Measurements from ENCODE around the gene BCLAF1. TPM values are rescaled to one million over a fixed set of nuclear protein-coding genes. Genes with fewer than 3 reads are reported as not detected.

The BCLAF1 gene
- total and polyA plus RNA-seq, 9 of the 15 experiments (the other 6 are each of a cell fraction or from before 2014, with no cell fraction given) = 65.4 to 286 (median 165) TPM

DNA sequence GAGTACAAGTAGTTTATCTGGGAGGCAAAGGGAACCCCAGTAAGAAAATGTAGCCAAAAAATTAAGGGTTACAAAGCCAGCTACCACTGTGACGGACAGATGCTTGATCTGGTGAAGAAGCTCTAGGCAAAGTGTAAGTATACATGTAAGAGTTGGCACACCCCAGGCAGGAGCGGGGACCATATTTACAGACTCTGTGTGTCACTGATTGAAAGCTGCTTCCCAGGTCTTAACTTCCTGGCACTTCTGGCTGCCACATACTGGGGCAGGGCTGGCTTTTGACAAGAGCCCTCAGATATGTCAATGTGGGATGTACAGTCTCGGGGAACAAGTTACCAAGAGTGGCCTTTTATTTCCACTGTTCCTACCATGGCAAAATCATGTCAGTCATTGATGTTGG, 48.0 kb upstream of the BCLAF1 start (continued):
- TF ChIP-seq, protein P1, sequence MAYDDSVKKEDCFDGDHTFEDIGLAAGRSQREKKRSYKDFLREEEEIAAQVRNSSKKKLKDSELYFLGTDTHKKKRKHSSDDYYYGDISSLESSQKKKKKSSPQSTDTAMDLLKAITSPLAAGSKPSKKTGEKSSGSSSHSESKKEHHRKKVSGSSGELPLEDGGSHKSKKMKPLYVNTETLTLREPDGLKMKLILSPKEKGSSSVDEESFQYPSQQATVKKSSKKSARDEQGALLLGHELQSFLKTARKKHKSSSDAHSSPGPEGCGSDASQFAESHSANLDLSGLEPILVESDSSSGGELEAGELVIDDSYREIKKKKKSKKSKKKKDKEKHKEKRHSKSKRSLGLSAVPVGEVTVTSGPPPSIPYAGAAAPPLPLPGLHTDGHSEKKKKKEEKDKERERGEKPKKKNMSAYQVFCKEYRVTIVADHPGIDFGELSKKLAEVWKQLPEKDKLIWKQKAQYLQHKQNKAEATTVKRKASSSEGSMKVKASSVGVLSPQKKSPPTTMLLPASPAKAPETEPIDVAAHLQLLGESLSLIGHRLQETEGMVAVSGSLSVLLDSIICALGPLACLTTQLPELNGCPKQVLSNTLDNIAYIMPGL (CRISPR knock-in tag; IDR thresholded peaks at IDR 0.05) = no peak
- TF ChIP-seq SRSF7 (optimal IDR thresholded peaks at IDR 0.05; ENCODE audit: low read depth, low read length) (no peak), CBX1 (IDR thresholded peaks at IDR 0.05; ENCODE audit: low read depth) (no peak), POLR3G (IDR thresholded peaks at IDR 0.05; ENCODE audit: extremely low read depth, insufficient read length, insufficient replicate concordance) (no peak), U2AF1 (optimal IDR thresholded peaks at IDR 0.05; ENCODE audit: low read depth, low read length) (no peak)

DNA sequence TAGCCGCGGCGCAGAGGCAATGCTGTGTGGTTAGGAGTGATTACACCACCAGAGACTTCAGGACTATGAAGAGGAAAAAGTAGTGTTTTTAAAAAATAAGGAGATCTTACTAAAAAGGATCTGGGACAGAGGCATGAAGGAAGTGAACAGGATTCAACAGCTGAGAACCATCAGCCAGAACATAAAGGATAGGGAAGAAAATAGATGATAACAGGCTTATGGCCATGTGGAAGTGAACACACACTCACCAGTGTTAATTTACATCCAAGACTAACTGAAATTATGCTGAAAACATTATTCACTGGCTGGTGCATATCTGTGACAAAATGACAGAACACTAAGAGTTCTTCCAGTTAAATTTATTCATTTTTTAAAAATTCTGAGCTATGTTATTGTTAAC, 47.5 kb upstream of the BCLAF1 start:
- no peaks in the 10 kb centered on the region for H4K20me1 ChIP-seq (replicated peaks; ENCODE audit: control insufficient read depth, insufficient read depth, low read length)
- ChIA-PET CTCF (ENCODE audit: low intra/inter-chr PET ratio) (no interaction called here), POLR2A (interaction anchor here (0.7 to 1.8 kb wide), 5 partner anchors 13 to 668 kb away, joined by 3 to 8 read pairs (median 4); partner anchors contain the start of gene BCLAF1)
- ATAC-seq = no peak
- no peak overlapping the region for H3K4me3 ChIP-seq
- H3K4me2 ChIP-seq (ENCODE audit: insufficient read depth, low read length) = no peak overlapping the region
- no peak overlapping the region for H3K9ac ChIP-seq (ENCODE audit: insufficient read depth in 1 of 2, low read depth in 2 of 2, low read length in 2 of 2)
- intact Hi-C loops (cut with micrococcal nuclease) (no loop called here), in situ Hi-C loops (cut with MboI) (loop anchor here (25.0 kb wide), 1 partner anchor 200 kb away; no protein-coding TSS in a partner anchor)
- no peak for FAIRE-seq
- no TSS peak for BruUV-seq (replicated peaks)
- H3K79me2 ChIP-seq (ENCODE audit: control insufficient read depth, insufficient read depth, low read length) = no peaks in the 10 kb centered on the region
- no peak overlapping the region for H3K27ac ChIP-seq (ENCODE audit: extremely low read depth, low read depth, low read length)
- no peak overlapping the region for H2AFZ ChIP-seq (ENCODE audit: low read depth, low read length)
- no peaks in the 10 kb centered on the region for H3K9me3 ChIP-seq (replicated peaks; ENCODE audit: control insufficient read depth, insufficient read depth, low read depth, low read length)
- no peaks in the 10 kb centered on the region for H3K36me3 ChIP-seq (ENCODE audit: control insufficient read depth, insufficient read depth, low read length)
- H3K9me1 ChIP-seq (ENCODE audit: control insufficient read depth, insufficient read depth, low read length) = no peaks in the 10 kb centered on the region
- no peak for DNase-seq (ENCODE audit: extremely low read depth in 1 of 4, low spot score in 3 of 4)
- peaks cover 3 to 23% of the 10 kb centered on the region in 2 experiments for H3K27me3 ChIP-seq (ENCODE audit: control insufficient read depth in 2 of 2, insufficient read depth in 2 of 2, low read length in 2 of 2)
- WGBS (ENCODE audit: insufficient coverage, low coverage, missing lambda C conversion rate) = 46% methylated on average over 3 of the region's 3 CpGs
- peaks cover 11 to 21% of the 10 kb centered on the region in 2 experiments; a peak in 4 of 5 replicates for H3K4me1 ChIP-seq (replicated peaks in 1 of 2; ENCODE audit: control insufficient read depth in 2 of 2, insufficient read depth in 2 of 2, low read length in 2 of 2)
- TF ChIP-seq, protein P2, sequence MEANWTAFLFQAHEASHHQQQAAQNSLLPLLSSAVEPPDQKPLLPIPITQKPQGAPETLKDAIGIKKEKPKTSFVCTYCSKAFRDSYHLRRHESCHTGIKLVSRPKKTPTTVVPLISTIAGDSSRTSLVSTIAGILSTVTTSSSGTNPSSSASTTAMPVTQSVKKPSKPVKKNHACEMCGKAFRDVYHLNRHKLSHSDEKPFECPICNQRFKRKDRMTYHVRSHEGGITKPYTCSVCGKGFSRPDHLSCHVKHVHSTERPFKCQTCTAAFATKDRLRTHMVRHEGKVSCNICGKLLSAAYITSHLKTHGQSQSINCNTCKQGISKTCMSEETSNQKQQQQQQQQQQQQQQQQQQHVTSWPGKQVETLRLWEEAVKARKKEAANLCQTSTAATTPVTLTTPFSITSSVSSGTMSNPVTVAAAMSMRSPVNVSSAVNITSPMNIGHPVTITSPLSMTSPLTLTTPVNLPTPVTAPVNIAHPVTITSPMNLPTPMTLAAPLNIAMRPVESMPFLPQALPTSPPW (CRISPR knock-in tag; IDR thresholded peaks at IDR 0.05) = no peak
- no peak for TF ChIP-seq CTBP1 (IDR thresholded peaks at IDR 0.05; ENCODE audit: borderline replicate concordance)
- TF ChIP-seq, protein P3, sequence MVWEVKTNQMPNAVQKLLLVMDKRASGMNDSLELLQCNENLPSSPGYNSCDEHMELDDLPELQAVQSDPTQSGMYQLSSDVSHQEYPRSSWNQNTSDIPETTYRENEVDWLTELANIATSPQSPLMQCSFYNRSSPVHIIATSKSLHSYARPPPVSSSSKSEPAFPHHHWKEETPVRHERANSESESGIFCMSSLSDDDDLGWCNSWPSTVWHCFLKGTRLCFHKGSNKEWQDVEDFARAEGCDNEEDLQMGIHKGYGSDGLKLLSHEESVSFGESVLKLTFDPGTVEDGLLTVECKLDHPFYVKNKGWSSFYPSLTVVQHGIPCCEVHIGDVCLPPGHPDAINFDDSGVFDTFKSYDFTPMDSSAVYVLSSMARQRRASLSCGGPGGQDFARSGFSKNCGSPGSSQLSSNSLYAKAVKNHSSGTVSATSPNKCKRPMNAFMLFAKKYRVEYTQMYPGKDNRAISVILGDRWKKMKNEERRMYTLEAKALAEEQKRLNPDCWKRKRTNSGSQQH (CRISPR knock-in tag; IDR thresholded peaks at IDR 0.05) = no peak
- TF ChIP-seq RUNX1 (IDR thresholded peaks at IDR 0.05; ENCODE audit: low read depth) = no peak
- TF ChIP-seq, protein P4, sequence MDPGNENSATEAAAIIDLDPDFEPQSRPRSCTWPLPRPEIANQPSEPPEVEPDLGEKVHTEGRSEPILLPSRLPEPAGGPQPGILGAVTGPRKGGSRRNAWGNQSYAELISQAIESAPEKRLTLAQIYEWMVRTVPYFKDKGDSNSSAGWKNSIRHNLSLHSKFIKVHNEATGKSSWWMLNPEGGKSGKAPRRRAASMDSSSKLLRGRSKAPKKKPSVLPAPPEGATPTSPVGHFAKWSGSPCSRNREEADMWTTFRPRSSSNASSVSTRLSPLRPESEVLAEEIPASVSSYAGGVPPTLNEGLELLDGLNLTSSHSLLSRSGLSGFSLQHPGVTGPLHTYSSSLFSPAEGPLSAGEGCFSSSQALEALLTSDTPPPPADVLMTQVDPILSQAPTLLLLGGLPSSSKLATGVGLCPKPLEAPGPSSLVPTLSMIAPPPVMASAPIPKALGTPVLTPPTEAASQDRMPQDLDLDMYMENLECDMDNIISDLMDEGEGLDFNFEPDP (CRISPR knock-in tag; IDR thresholded peaks at IDR 0.05) = no peak
- no peak for TF ChIP-seq PRMT5 (CRISPR knock-in tag; IDR thresholded peaks at IDR 0.05)
- TF ChIP-seq, protein P5, sequence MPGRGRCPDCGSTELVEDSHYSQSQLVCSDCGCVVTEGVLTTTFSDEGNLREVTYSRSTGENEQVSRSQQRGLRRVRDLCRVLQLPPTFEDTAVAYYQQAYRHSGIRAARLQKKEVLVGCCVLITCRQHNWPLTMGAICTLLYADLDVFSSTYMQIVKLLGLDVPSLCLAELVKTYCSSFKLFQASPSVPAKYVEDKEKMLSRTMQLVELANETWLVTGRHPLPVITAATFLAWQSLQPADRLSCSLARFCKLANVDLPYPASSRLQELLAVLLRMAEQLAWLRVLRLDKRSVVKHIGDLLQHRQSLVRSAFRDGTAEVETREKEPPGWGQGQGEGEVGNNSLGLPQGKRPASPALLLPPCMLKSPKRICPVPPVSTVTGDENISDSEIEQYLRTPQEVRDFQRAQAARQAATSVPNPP (IDR thresholded peaks at IDR 0.05; ENCODE audit: borderline replicate concordance, insufficient read depth, insufficient read length) = no peak
- no peak for TF ChIP-seq C11orf30 (IDR thresholded peaks at IDR 0.05; ENCODE audit: low read depth)
- no peak for TF ChIP-seq FIP1L1 (IDR thresholded peaks at IDR 0.05; ENCODE audit: low read depth, low read length, poor library complexity, severe bottlenecking)
